Glomerular visceral epithelial cell (primary cell): ENCODE measurements around the gene ADGRD1.
"Not testable (repeated sequence)": the region's sequence is repeated elsewhere in the genome, so short reads cannot be mapped to it uniquely, and the experiment has no call there.

Experiments used
- DNase-seq: peaks from one replicate; pipeline ENCODE4 v3.0.0-alpha.2; 2016; ENCODE audit errors: extremely low spot score

The ADGRD1 gene

GRCh38 chr12:131055596-131056233 is 102.0 kb downstream of the ADGRD1 start:
- DNase-seq = no peak

DNA sequence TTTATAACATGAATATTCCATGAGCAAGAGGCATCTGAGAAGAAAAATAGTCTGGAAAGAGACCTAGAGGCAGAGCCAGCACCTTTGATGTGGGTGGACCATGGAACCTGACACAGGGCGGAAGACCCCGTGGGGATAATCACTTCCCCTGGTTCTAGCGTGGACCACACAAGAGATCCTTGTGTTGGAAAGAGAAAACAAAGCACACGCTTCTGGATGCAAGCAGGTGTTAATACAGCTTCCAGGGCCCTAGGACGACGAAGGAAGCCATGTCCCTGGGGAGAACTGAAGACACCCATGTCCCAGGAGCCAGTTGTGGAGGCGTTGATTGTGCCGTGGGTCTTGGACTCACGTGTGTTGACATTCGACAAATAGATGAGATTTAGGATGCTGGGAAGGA is 102.9 kb downstream of the ADGRD1 start:
- DNase-seq = no peak

GRCh38 chr12:131057211-131057721 is 103.6 kb downstream of the ADGRD1 start:
- DNase-seq = no peak

DNA sequence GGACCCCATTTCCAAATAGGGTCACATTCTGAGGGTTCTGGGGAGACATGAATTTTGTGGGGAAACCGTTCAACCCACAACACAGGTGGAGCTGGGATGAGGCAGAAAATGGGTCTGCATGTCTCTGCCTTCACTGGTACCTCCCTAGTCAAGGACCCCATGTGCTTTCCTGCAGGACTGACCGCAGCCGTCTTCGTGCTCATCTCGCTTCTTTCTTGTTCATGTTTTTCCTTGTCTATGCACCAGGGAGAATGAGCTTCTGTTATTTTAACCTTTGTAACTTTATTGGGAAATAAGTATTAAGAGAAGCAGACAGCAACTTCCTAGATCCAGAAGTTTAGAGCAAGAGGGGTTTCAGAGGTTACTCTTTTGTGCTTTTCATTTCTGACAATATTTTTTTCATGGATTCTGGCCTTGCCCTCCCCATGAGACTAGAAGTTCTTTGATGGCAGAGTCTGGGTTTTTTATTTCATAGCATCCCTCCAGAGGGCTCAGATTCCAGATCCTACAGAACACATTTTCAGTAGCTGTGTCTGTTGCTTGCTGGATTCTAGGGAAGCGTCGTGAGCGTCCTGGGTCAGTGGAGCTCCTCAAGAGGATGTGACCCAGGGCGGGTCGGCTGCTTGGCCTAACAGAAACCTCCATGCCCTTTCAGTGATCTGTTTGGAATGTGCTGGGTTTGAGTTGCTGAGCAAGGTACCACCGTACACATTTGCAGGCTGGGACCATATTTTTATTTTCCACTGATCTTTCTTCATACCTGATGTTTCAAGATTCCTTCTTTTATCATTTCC is 104.2 kb downstream of the ADGRD1 start:
- DNase-seq = no peak

- no peak for DNase-seq
Measured at GRCh38 chr12:131058700-131059099, 105.0 kb downstream of the ADGRD1 start.

- DNase-seq = no peak
Measured at GRCh38 chr12:131060011-131060703, 106.5 kb downstream of the ADGRD1 start.

- DNase-seq = no peak
Measured at GRCh38 chr12:131061041-131061806, 107.5 kb downstream of the ADGRD1 start.

GRCh38 chr12:131063413-131063812 is 109.7 kb downstream of the ADGRD1 start:
- DNase-seq = no peak

GRCh38 chr12:131063960-131064359 is 110.3 kb downstream of the ADGRD1 start:
- DNase-seq = no peak

- DNase-seq = no peak
Measured at GRCh38 chr12:131065279-131065678, 111.6 kb downstream of the ADGRD1 start.

DNA sequence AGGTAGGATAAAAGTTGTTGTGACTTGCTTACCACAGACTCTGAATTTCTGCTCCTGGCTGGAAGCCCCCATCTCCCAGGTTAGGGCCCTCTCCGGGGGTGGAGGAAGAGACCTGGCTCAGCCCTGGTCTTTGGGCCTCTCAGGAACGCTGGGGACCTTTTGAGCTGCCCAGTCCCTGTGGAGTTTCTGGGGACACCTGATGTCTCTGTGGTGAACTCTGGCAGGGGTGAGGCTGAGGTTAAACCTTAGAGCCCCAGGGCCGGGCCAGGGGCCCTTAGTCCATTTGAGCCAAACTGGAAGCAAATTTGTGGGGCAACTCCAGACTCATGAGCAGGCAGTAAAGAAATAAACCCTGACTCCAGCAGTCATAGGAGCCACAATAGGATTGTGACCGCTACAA is 112.1 kb downstream of the ADGRD1 start:
- DNase-seq = no peak

- DNase-seq = no peak
Measured at GRCh38 chr12:131066207-131066885, 112.6 kb downstream of the ADGRD1 start.

DNA sequence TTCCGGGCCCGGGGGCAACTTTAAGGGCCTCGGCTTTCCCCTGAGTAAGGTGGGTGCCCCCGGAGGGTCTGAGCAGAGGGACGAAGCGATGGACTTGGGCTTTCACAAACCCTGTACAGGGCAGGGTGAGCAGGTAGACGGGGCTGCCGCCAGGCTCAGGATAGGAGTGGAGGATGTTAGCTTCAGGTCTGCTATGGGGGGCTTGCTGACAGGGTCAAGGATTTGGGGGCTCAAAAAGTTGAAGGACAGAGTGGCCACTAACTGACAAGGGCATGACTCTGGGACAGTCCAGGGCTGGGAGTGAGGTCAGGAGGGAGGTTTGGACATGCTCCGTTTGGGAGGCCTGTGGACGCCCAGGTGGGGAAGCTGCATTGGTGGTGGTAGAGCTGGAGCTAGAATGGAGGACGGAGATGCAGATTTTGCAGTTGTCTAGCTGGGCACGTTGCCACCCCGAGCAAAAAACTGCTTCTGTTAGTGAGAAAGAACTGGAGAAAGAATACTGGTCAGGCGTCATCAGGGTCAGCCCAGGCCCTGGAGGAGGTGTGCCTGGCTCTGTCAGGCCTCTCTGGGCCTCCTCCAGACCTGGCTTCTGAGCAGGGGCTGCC is 113.3 kb downstream of the ADGRD1 start:
- no peak for DNase-seq

- no peak for DNase-seq
Measured at GRCh38 chr12:131067981-131068851, 114.5 kb downstream of the ADGRD1 start.

GRCh38 chr12:131068926-131069720 is 115.4 kb downstream of the ADGRD1 start:
- not testable (repeated sequence) for DNase-seq

- DNase-seq = not testable (repeated sequence)
Measured at GRCh38 chr12:131070136-131070535, 116.4 kb downstream of the ADGRD1 start.

- DNase-seq = not testable (repeated sequence)
Measured at GRCh38 chr12:131070668-131071067, 117.0 kb downstream of the ADGRD1 start.

GRCh38 chr12:131071234-131071820 is 117.6 kb downstream of the ADGRD1 start:
- not testable (repeated sequence) for DNase-seq
